GM19452 (cell line): ENCODE results near the gene PLXNB3.

ENCODE experiments used
- ATAC-seq: cut with Tn5 transposase; IDR thresholded peaks from one replicate; pipeline ENCODE4 v1.9.1; 2021; ENCODE audit not compliant: unreplicated experiment

PLXNB3 gene

GRCh38 chrX:153750127-153750774 lies 13.8 kb upstream of the PLXNB3 start:
- ATAC-seq, result no peak

- no peak for ATAC-seq
These were observed 8.9 kb upstream of the PLXNB3 start for GRCh38 chrX:153755136-153755535.

- ATAC-seq, result no peak
These were observed 2.2 kb upstream of the PLXNB3 start for GRCh38 chrX:153761863-153762262.

GRCh38 chrX:153762626-153763173 lies 1.3 kb upstream of the PLXNB3 start:
- no peak for ATAC-seq

GRCh38 chrX:153763298-153763932 lies 634 bp upstream of the PLXNB3 start:
- no peak for ATAC-seq

DNA sequence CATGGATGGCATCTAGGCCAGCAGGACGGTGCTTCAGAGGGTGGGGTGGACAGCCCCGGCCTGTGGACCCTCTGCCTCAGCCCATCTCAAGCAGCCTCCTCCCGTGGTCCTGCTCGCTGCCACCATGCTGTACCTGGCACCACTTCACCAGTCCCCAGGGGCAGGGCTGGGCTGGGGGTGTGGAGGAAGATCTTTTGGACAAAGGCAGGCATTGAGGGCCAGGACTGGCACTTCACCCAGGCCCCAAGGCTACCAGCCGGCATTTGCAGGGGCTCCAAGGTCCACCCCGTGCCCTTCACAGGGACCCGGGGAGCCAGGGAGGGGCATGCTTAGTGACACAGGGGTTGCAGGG lies 713 bp downstream of the PLXNB3 start:
- no peak for ATAC-seq

DNA sequence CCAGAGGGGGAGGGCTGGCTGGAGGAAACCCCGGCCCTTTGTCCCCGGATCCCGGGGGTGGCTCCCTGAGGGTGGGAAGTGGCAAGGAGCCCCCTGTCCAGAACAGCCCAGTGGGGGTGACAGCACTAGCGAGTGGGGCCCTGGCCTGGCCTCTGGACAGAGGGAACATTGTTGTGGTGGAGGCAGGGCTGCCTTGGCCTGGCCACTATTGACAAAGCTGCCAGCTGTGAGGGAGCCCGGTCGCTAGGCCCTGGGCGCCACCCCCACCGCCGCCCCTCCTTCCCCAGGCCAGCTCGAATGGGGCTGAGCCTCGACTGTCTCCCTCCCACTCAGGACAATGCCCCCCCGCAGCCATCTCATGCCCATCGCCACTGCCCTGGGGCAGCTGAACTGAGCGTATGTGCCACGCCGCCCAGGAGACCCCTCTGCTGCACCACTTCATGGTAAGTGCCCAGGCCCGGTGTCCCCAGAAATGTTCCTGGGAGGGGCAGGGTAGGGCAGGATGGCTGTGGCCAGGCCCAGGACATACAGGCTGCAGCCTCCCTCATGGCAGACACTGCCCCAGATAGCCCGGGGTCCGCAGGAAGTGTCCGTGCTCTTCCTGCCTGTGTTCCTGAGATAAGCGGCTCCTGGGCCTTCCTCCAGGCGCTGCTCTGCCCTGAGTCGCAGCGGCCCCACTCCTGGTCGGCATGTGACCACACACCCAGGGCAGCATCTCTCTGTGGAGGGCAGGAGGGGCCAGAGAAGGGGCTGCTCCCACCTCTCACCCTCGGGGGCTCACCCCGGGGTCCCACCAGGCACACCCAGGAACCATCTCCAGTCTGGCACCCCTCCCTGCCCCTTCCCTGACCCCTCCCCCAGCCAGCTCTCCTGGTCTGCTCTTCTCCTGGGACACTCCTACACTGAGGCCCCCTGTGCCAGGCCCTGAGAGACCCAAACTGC lies 1.4 kb downstream of the PLXNB3 start:
- no peak for ATAC-seq

DNA sequence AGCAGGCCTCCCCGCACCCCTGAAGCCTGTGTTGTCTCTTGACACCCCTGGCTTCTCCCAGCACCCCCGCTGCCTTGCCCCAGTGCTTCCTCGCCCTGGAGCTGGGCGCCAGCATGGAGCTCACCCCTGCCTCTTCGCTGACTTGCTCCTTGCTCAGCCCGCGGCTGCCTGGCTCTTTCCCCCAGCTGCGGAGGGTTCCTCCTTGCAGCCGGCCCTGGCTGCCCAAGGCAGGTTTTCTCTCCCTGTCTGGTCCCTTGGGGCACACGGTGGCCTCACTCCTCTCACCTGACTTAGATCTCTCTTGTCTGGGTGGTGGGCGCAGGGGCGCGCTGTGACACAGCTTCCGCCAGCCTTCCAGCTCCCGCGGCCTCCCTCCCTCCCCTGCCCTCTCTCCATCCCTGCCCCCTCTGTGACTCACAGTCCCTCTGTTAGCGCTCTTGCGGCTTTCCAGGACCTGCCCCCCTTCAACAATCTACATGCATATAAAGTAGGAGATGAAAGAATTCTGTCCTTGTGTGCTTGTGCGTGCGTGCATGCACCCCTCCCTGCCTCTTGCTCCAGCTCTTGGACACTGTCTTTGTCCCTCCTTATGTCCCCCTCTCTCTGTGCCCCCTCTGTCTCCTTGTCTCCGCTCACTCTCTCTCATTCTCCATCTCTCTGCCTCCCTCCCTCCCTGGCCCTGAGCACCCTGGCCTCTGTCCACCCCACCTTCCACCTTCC lies 2.2 kb downstream of the PLXNB3 start:
- no peak for ATAC-seq

DNA sequence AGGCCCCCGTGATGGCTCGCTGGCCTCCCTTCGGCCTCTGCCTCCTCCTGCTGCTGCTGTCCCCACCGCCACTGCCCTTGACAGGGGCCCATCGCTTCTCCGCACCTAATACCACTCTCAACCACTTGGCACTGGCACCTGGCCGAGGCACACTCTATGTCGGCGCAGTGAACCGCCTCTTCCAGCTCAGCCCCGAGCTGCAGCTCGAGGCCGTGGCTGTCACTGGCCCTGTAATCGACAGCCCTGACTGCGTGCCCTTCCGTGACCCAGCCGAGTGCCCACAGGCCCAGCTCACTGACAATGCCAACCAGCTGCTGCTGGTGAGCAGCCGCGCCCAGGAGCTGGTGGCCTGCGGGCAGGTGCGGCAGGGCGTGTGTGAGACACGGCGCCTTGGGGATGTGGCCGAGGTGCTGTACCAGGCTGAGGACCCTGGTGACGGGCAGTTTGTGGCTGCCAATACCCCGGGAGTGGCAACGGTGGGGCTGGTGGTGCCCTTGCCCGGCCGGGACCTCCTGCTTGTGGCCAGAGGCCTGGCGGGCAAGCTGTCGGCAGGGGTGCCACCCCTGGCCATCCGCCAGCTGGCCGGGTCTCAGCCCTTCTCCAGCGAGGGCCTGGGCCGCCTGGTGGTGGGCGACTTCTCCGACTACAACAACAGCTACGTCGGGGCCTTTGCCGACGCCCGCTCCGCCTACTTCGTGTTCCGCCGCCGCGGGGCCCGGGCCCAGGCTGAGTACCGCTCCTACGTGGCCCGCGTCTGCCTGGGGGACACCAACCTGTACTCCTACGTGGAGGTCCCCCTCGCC lies 3.0 kb downstream of the PLXNB3 start:
- no peak for ATAC-seq

DNA sequence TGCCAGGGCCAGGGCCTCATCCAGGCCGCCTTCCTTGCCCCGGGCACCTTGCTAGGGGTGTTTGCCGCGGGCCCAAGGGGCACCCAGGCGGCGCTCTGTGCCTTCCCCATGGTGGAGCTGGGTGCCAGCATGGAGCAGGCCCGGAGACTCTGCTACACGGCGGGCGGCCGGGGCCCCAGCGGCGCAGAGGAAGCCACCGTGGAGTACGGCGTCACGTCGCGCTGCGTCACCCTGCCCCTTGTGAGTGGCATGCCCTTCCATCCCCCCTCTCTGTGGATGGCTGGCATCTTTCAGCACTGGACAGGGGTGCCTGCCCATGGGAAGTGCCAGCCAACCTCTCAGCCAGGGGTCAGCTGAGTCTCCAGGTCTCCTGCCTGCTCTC lies 3.6 kb downstream of the PLXNB3 start:
- no peak for ATAC-seq

- no peak for ATAC-seq
These were observed 4.5 kb downstream of the PLXNB3 start for GRCh38 chrX:153768311-153769157.

GRCh38 chrX:153769158-153769864 lies 5.3 kb downstream of the PLXNB3 start:
- no peak for ATAC-seq

GRCh38 chrX:153769865-153770600 lies 6.0 kb downstream of the PLXNB3 start:
- no peak for ATAC-seq

DNA sequence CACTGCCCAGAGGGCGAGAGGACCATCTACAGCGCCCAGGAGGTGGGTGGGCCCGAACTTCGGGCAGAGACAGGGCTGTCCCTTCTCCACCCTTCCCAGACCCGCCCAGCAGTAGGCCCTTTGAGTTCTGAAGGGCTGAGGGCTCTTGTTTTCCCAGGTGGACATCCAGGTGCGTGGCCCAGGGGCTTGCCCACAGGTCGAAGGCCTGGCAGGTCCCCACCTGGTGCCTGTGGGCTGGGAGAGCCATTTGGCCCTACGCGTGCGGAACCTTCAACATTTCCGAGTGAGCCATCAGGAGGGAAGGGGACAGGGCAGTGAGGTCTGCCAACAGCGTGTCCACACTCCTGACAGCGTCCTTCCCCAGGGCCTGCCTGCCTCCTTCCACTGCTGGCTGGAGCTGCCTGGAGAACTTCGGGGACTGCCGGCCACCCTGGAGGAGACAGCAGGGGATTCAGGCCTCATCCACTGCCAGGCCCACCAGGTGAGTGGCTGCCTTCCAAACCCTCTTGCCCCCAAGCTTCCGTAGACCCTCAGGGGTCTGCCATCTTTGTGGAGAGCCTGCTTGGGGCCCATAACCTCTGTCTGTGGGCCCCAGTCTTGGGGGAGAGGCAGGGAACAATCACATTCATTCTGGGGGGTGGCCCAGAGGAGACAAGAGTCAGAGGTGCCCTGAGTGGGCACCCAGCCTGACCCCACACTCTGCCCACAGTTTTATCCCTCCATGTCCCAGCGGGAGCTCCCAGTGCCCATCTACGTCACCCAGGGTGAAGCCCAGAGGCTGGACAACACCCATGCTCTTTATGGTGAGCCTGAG lies 6.8 kb downstream of the PLXNB3 start:
- ATAC-seq, result no peak

- ATAC-seq, result no peak
These were observed 7.6 kb downstream of the PLXNB3 start for GRCh38 chrX:153771415-153772315.
